ENCODE data around the gene HTRA3. TPM values are rescaled to one million over a fixed set of nuclear protein-coding genes. Genes with fewer than 3 reads are reported as not detected.

The HTRA3 gene
- total and polyA plus RNA-seq, 2 experiments from 2014 or later: 1.3 to 3.6 TPM

DNA sequence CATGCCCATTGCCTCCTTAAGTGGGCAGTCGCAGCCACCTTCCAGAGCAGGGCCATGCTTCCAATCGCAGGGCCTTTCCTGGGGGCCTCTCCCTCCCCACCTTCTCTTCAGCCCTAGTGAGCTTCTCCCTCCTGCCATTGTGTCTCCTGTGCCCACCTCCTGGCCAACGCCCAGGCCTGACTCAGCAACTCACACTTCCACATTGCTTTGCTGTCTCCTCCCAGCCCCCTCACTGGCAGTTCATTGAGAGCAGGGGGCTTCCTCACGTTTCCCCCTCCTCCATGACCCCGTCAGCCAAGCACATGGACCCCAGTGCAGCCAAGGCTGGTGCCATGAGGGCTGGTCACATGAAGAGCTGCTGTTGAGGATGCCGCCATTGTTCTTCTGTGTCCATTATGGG is 25.9 kb downstream of the HTRA3 start (continued):
- TF ChIP-seq, protein P1, sequence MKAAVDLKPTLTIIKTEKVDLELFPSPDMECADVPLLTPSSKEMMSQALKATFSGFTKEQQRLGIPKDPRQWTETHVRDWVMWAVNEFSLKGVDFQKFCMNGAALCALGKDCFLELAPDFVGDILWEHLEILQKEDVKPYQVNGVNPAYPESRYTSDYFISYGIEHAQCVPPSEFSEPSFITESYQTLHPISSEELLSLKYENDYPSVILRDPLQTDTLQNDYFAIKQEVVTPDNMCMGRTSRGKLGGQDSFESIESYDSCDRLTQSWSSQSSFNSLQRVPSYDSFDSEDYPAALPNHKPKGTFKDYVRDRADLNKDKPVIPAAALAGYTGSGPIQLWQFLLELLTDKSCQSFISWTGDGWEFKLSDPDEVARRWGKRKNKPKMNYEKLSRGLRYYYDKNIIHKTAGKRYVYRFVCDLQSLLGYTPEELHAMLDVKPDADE (IDR thresholded peaks at IDR 0.05): no peak
- TF ChIP-seq CREB1 (CRISPR knock-in tag; IDR thresholded peaks at IDR 0.05; ENCODE audit: low read depth): no peak
- no peak for TF ChIP-seq STAT1 (IDR thresholded peaks at IDR 0.05; ENCODE audit: unreplicated experiment)
- no peak for TF ChIP-seq NANOG (IDR thresholded peaks at IDR 0.05; ENCODE audit: borderline replicate concordance)

- Histone ChIP-seq H3K9me2 (ENCODE audit: insufficient read depth) (no peaks in the 10 kb centered on the region), H3K27ac (ENCODE audit: low read depth) (no peak overlapping the region), H3K4me1 (ENCODE audit: insufficient read depth) (no peaks in the 10 kb centered on the region), H3K27me3 (ENCODE audit: insufficient read depth) (no peaks in the 10 kb centered on the region), H3K79me2 (replicated peaks; ENCODE audit: insufficient read depth) (no peaks in the 10 kb centered on the region), H2AFZ (no peak overlapping the region), H4K20me1 (replicated peaks; ENCODE audit: insufficient read depth) (no peaks in the 10 kb centered on the region), H3K4me2 (no peak overlapping the region), H3K4me3 (no peak overlapping the region), H3K36me3 (ENCODE audit: insufficient read depth) (no peaks in the 10 kb centered on the region), H3F3A (replicated peaks; ENCODE audit: low read depth) (no peaks in the 10 kb centered on the region)
- Mint-ChIP-seq H3K27me3 (ENCODE audit: insufficient read depth, low read depth, poor library complexity) (peaks cover 4% of the 10 kb centered on the region), H3K4me3 (no peak overlapping the region), H3K4me1 (no peaks in the 10 kb centered on the region), H3K9me3 (peaks cover 6% of the 10 kb centered on the region), H3K27ac (no peak overlapping the region), H3K36me3 (ENCODE audit: low read depth) (peaks cover 8% of the 10 kb centered on the region)
- DNase-seq (ENCODE audit: low spot score) (no peak), ATAC-seq (no peak)
- TF ChIP-seq POLR2AphosphoS5 (IDR thresholded peaks at IDR 0.05; ENCODE audit: low read depth) (no peak), NANOG (IDR thresholded peaks at IDR 0.05; ENCODE audit: borderline replicate concordance) (no peak), CREB1 (CRISPR knock-in tag; IDR thresholded peaks at IDR 0.05; ENCODE audit: low read depth) (no peak), CTCF (conservative IDR thresholded peaks at IDR 0.05; ENCODE audit: low read depth in 2 of 2) (no peak), EZH2 (IDR thresholded peaks at IDR 0.05; ENCODE audit: low read depth, unreplicated experiment) (no peak), STAT1 (IDR thresholded peaks at IDR 0.05; ENCODE audit: unreplicated experiment) (no peak), ZNF331 (CRISPR knock-in tag; IDR thresholded peaks at IDR 0.05; ENCODE audit: low read depth) (no peak), ZNF462 (CRISPR knock-in tag; IDR thresholded peaks at IDR 0.05) (no peak), EZH2phosphoT487 (IDR thresholded peaks at IDR 0.05; ENCODE audit: unreplicated experiment) (no peak), JUNB (IDR thresholded peaks at IDR 0.05; ENCODE audit: unreplicated experiment) (no peak)
- TF ChIP-seq, protein P1 (IDR thresholded peaks at IDR 0.05): no peak
Observed at GRCh38 chr4:8296491-8296890, 26.9 kb downstream of the HTRA3 start.
